ENCODE results near the gene PPP1R3A.

Gene PPP1R3A

DNA sequence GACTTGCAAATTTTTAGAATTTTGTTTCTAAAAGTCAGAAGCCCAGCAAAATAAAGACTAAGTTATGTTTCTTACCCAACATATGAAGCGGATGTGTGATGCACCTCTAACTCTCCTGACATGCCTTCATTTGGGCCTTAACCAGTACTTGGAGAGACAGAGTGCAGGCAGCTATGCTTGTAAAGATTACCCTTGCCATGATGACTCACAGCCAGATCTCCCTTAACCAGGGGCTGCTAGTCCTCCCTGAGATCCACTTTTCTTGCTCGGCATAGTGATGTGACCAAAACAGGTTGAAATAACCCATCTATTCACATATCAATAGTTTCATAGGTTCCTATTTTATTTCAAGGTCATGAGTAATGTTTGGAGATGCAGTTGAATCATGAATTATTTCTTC is 43.6 kb downstream of the PPP1R3A start:
- DNase-seq: no peak

DNA sequence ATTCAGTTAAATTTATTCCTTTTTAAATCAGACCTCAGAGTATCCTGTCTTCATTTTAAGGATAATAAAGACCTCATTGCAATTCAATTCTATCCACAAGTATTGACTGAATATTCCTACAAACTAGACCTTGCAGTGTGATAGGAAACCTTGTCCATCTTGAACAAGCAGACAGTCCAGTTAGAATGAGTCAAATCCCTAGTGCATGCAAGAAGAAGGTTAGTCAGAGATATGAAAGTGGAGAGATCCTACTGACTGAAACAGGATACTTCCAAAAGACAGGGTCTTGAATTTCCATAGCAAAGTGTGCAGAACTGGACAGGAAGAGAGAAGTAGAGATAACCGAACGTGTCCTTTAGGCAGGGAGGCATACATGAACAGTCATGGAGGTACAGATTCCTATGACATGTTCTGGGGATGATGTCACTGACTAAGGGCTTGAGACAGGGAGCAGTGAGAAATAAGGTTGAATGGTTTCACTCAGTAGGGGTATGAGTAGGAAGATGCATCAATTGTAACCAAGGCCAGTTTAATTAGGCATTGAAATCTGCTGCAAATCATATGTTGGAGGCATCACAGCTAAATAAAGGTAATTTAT is 45.2 kb downstream of the PPP1R3A start:
- no peak for DNase-seq

GRCh38 chr7:113872981-113873380 is 45.8 kb downstream of the PPP1R3A start:
- DNase-seq: no peak

DNA sequence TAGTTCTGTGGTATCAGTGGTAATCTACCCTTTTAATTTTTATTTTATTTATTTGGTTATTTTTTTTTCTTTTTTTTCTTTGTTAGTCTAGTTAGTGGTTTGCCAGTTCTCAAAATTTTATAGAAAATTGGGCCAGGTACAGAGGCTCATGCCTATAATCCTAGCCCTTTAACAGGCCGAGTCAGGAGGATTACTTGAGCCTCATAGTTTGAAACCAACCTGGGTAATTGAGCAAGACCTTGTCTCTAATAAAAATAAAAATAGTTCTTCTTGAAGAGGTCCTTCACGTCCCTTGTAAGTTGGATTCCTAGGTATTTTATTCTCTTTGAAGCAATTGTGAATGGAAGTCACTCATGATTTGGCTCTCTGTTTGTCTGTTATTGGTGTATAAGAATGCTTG is 51.5 kb downstream of the PPP1R3A start:
- no peak for DNase-seq

DNA sequence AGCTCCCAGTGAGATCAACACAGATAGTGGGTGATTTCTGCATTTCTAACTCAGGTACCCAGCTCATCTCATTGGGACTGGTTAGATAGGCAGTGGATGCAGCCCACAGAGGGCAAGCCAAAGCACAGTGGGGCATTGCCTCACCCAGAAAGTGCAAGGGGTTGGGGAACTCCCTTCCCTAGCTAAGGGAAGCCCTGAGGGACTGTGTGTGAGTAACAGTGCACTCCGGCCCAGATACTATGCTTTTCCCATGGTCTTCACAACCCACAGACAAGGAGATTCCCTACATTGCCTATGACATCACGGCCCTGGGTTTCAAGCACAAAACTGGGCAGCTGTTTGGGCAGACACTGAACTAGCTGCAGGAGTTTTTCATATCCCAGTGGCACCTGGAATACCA is 62.8 kb downstream of the PPP1R3A start:
- DNase-seq: no peak

GRCh38 chr7:113840954-113841353 is 77.9 kb downstream of the PPP1R3A start:
- no peak for DNase-seq

GRCh38 chr7:113835367-113835766 is 83.4 kb downstream of the PPP1R3A start:
- no peak for DNase-seq

- no peak for DNase-seq
These were observed 86.5 kb downstream of the PPP1R3A start for GRCh38 chr7:113832196-113832745.

DNA sequence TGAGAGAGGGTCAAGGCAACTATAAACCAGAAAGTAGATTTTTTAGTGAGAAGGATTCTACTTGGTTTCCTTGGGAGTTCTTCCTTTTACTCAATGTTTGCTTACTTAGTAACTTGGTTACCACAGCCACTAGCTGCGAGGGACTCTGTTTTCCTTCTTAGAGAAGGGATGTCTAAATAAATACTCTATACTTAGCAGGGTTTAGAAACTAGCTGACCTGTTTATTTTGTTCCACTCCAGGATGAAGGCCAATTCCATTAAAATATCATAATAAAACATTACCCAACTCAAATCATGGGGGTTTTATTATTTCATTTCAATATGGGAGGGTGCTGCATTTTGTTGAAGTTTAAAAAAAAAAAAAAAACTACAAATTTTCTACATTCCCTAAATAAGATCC is 87.3 kb downstream of the PPP1R3A start:
- no peak for DNase-seq

DNA sequence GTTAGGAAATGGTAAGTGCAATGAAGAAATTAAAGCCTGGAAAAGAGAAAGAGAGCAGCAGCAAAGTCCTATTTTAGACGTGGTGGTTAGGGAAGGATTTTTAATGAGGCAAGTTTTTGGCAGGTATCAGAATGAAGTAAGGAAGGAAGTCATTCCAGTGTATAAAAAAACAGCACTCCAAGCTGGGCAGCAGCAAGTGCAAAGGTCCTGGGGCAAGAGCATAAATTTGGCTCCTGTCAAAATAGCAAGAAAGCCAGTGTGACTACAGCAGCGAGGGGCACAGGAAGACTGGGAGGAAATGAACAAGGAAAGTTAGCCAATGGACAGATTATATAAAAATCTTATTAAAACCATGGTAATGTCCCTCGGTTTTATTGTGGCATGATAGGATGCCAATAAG is 90.2 kb downstream of the PPP1R3A start:
- no peak for DNase-seq

Measured in CD4-positive, alpha-beta T cell treated with Interleukin-21 for 1 hour (primary cell).